ENCODE measurements around the gene NCOA3.

The NCOA3 gene

DNA sequence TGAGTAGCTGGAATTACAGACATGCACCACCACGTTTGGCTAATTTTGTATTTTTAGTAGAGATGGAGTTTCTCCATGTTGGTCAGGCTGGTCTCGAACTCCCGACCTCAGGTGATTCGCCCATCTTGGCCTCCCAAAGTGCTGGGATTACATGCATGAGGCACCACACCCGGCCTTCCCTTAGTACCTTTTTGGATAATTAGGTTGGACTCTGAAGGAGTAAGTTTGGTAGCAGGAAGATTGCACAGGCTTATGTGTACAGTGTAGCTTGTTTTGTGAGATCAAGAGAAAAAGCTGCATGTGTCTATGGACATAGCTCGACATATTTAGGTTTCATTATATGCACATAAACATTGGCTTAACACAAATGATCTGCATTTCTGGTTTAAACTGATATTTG lies 116.8 kb downstream of the NCOA3 start:
- TF ChIP-seq, protein P1, sequence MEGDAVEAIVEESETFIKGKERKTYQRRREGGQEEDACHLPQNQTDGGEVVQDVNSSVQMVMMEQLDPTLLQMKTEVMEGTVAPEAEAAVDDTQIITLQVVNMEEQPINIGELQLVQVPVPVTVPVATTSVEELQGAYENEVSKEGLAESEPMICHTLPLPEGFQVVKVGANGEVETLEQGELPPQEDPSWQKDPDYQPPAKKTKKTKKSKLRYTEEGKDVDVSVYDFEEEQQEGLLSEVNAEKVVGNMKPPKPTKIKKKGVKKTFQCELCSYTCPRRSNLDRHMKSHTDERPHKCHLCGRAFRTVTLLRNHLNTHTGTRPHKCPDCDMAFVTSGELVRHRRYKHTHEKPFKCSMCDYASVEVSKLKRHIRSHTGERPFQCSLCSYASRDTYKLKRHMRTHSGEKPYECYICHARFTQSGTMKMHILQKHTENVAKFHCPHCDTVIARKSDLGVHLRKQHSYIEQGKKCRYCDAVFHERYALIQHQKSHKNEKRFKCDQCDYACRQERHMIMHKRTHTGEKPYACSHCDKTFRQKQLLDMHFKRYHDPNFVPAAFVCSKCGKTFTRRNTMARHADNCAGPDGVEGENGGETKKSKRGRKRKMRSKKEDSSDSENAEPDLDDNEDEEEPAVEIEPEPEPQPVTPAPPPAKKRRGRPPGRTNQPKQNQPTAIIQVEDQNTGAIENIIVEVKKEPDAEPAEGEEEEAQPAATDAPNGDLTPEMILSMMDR (IDR thresholded peaks at IDR 0.05; ENCODE audit: low read depth, low read length, missing control alignments): no peak
- DNase-seq: no peak
- peaks cover 9% of the 10 kb centered on the region for H3K36me3 ChIP-seq (replicated peaks)
- H3K4me3 ChIP-seq (ENCODE audit: low read depth, low read length): no peak overlapping the region
- in situ Hi-C loops (cut with HindIII; ENCODE audit: low pct_ligation_motif_present, low sequenced_read_pairs): loop anchor here (25.0 kb wide), 1 partner anchor 381 kb away; no protein-coding TSS in a partner anchor
- no peaks in the 10 kb centered on the region for H3K27me3 ChIP-seq (replicated peaks)
- no peak overlapping the region for H3K27ac ChIP-seq

DNA sequence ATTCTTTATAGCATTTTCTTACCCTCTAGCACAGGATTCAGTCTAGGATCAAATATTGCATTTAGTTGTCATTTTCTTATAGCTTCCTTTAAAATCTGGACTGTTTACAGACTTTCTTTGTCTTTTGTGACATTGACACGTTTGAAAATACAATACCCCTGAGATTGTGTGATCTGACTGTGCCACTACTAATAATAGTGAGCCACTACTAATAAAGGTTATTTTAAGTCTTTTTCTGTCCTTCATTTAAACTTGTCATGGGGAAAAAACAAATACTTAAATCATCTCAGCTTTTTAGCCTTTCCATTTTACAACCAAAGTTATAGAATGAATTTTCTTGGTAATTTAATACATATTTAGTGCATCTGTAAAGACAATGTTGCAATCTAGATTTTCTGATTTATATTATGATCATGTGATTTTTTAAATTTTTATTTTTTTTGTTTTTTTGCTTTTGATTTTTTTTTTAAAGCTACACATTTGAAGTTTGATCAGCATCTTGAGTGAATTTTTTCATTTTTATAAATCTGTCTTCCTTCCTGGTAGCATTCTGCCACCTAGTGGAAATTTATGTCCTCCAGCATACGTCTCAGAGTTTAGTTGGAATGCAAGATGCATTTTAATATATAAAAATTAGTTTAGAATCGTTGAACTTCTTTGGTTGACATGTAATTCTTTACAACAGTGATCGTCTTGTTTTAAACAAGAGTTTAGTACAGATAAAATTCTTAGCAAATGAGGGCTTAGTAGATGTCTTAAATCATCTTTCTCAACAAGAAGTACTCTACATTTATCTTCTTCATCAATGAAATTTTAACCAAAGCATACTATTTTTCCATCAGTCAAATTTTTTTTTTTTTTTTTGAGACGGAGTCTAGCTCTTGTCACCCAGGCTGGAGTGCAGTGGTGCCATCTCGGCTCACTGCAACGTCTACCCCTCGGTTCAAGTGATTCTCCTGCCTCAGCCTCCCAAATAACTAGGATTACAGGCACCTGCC lies 119.4 kb downstream of the NCOA3 start:
- H3K27ac ChIP-seq: no peak overlapping the region
- in situ Hi-C loops (cut with HindIII; ENCODE audit: low pct_ligation_motif_present, low sequenced_read_pairs): loop anchor here (25.0 kb wide), 1 partner anchor 384 kb away; no protein-coding TSS in a partner anchor
- no peak overlapping the region for H3K4me3 ChIP-seq (ENCODE audit: low read depth, low read length)
- peaks cover 19% of the 10 kb centered on the region for H3K36me3 ChIP-seq (replicated peaks)
- peak; percentile 42 for DNase-seq
- no peaks in the 10 kb centered on the region for H3K27me3 ChIP-seq (replicated peaks)
- TF ChIP-seq, protein P1 (IDR thresholded peaks at IDR 0.05; ENCODE audit: low read depth, low read length, missing control alignments): peak; percentile 65

DNA sequence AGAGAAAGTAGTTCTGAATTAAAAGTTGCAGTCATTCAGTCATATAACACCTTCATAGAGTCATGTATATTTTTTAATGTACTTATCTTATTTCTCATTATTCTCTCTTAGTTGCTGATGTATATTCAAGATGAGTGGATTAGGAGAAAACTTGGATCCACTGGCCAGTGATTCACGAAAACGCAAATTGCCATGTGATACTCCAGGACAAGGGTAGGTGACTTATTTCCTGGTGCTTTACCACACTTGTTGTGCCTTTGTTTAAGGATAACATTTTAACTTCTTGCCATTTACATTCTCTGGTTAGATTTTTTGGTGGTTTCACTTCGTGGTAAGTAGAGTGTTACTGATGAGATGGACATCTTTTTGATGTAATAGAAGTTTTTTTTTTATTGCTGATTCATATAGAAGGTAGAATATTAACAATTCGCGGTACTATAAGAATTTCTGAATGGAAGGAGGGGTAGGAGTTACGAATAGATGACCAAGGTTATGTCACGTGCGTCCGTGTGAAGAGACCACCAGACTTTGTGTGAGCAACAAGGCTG lies 120.5 kb downstream of the NCOA3 start:
- Histone ChIP-seq H3K27me3 (replicated peaks) (no peaks in the 10 kb centered on the region), H3K36me3 (replicated peaks) (peaks cover 24% of the 10 kb centered on the region), H3K4me3 (ENCODE audit: low read depth, low read length) (no peak overlapping the region), H3K27ac (no peak overlapping the region)
- TF ChIP-seq, protein P1 (IDR thresholded peaks at IDR 0.05; ENCODE audit: low read depth, low read length, missing control alignments): no peak
- DNase-seq: no peak
- in situ Hi-C loops (cut with HindIII; ENCODE audit: low pct_ligation_motif_present, low sequenced_read_pairs): loop anchor here (25.0 kb wide), 1 partner anchor 385 kb away; no protein-coding TSS in a partner anchor

DNA sequence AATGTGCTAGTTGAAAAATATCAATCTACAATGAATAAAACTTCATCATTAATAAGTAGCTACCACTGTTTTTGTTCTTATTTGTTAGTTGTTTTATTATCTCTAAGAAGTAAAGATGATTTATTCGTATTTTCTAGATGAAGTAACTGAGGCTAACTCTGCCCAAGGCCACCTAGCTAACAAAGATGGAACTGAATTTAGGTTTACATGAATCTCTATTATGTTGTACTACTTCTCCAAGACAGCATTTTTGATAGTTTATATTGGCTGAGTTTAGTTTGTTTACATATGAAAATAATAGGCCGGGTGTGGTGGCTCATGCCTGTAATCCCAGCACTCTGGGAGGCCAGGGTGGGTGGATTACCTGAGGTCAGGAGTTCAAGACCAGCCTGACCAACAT lies 121.5 kb downstream of the NCOA3 start:
- Histone ChIP-seq H3K27me3 (replicated peaks) (no peaks in the 10 kb centered on the region), H3K27ac (no peak overlapping the region), H3K36me3 (replicated peaks) (peaks cover 27% of the 10 kb centered on the region), H3K4me3 (ENCODE audit: low read depth, low read length) (no peak overlapping the region)
- no peak for DNase-seq
- TF ChIP-seq, protein P1 (IDR thresholded peaks at IDR 0.05; ENCODE audit: low read depth, low read length, missing control alignments): no peak
- in situ Hi-C loops (cut with HindIII; ENCODE audit: low pct_ligation_motif_present, low sequenced_read_pairs): loop anchor here (25.0 kb wide), 1 partner anchor 386 kb away; no protein-coding TSS in a partner anchor

DNA sequence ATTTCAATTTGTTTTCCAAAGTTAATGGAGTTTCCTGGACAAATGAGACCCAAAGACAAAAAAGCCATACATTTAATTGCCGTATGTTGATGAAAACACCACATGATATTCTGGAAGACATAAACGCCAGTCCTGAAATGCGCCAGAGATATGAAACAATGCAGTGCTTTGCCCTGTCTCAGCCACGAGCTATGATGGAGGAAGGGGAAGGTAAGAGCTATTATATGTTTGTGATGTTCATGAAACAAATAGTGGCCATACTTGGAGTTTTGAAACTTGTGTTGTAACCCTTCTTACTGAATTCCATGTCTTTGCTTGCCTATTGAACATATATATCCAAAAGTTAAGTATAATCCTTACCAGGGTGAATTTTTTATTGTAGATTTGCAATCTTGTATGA lies 125.9 kb downstream of the NCOA3 start:
- Histone ChIP-seq H3K36me3 (replicated peaks) (peaks cover 28% of the 10 kb centered on the region), H3K27me3 (replicated peaks) (no peaks in the 10 kb centered on the region), H3K4me3 (ENCODE audit: low read depth, low read length) (no peak overlapping the region), H3K27ac (no peak overlapping the region)
- TF ChIP-seq, protein P1 (IDR thresholded peaks at IDR 0.05; ENCODE audit: low read depth, low read length, missing control alignments): no peak
- DNase-seq: no peak
- in situ Hi-C loops (cut with HindIII; ENCODE audit: low pct_ligation_motif_present, low sequenced_read_pairs): no loop called here

Data from brain microvascular endothelial cell (primary cell).